IPS DF 4.7 (cell line): ENCODE measurements around the gene MRPL23.
"Not testable (repeated sequence)": the region's sequence is repeated elsewhere in the genome, so short reads cannot be mapped to it uniquely, and the experiment has no call there.

Experiments used
- DNase-seq: peaks from one replicate; pipeline ENCODE4 v3.0.0-alpha.2; 2013; ENCODE audit warnings: low spot score; ENCODE audit errors: extremely low read depth

The MRPL23 gene

DNA sequence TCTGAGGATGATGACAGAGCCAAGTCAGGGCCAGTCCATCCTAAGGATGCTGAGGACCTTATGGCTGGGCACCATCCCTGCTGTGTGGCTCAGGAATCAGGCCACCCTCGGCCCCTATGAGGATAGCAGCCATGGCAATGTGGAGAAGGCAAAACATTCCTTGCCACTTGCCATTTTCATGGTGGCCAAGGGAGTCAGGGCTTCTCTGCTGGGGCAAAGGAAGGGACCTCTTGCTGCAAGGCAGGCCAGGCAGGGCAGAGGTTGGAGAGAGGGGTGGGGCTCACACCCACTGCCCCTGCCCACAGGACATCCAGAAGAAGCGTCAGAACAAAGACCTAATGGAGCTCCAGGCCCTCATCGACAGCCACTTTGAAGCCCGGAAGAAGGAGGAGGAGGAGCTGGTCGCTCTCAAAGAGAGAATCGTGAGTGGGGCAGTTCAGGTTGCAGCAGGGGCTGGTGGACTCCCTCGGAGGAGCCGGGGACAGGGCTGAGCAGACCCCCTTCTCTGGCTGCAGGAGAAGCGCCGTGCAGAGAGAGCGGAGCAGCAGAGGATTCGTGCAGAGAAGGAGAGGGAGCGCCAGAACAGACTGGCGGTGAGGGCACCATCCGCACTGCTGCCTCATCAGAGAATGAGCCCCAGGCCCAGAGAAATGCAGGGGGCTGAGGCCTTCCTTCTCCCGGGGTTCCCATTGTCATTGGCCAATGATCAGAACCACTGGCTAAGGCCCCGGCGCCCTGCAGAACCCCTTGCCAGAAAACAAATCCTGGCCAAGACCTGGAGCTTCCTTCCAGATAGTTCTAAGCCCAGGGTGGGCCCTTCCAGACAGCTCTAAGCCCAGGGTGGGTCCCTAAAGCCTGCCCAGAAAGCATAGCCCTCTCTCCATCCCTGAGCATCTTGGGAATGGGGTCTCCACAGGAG, 13.5 kb upstream of the MRPL23 start:
- no peak for DNase-seq

- no peak for DNase-seq
Observed at GRCh38 chr11:1934335-1935155, 12.6 kb upstream of the MRPL23 start.

DNA sequence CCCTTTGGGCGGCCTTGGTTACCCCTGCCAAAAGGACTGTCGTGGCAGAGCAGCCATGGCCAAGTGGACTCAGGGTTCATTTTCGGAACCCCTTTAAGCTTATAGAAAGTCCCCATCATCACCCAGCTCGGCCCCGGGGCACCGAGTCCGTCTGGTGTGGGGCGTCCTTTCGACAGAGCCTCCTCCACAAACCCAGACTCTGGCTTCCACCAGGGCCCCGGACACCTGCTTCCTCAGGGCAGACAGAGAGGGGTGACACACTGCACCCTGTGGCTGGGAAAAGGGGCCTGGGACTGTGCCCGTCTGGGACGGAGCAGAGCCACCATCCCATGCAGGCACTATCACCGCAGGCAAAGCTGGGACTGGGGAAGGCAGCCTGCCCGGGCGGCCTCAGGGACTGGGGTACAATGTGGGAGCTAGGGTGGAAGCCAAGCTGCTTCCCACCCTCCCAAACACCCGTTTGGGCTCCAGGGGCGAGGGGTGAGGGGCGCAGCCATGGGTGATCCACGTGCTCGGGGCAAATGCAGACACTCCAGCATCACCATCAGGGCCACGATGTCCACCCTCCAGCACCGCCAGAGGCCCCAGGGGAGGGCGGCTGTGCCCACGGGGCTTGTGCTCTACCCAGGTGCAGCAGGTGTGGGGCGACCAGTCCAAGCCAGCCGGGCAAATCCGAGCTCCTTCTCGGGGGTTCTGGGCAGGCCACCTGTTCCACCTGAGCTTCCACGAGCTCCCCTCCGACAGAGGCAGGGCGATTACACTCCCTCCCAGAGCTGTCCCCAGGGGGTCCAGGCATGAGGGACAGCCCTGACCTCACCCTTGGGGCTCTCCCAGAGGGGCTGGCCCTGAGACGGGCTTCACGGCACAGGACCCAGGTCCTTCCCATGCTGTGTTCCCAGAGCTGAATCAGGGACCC, 11.7 kb upstream of the MRPL23 start:
- no peak for DNase-seq

GRCh38 chr11:1936072-1936780, 10.9 kb upstream of the MRPL23 start:
- DNase-seq: no peak

- DNase-seq: no peak
Observed at GRCh38 chr11:1936781-1937615, 10.1 kb upstream of the MRPL23 start.

DNA sequence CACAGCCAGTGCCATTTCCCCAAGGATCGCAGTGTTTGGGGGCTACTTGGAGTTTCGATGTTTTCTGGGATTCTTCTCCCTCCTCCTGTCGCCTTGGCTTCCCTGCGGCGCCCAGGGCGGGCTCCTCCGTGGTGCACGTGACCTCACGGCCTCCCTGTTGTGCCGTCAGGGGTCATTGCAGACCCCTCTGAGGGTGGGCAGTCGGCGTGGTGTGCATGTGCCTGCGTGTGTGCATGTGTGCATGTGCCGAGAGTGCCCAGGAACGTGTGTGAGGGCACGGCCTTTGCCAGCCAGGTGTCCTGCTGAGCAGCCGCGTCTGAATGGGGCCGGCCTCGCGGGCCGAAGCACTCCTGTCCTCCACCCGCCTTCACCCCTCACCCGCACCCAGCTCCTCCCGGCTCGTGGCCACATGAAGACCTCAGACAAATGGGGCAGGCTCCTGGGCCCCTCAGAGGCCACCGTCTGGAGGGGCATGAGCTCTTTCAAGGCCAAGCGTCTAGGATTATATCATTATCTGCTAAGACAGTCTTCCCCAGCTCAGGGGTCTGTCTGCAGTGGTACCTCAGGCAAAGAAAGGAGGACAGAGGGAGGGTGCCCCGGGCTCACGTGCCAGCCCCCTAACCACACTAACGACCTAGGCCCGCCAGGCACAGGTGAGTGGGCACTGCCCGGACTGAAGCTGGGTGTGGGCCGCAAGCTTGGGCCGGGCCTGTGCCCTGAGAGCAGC, 9.4 kb upstream of the MRPL23 start:
- DNase-seq: no peak

DNA sequence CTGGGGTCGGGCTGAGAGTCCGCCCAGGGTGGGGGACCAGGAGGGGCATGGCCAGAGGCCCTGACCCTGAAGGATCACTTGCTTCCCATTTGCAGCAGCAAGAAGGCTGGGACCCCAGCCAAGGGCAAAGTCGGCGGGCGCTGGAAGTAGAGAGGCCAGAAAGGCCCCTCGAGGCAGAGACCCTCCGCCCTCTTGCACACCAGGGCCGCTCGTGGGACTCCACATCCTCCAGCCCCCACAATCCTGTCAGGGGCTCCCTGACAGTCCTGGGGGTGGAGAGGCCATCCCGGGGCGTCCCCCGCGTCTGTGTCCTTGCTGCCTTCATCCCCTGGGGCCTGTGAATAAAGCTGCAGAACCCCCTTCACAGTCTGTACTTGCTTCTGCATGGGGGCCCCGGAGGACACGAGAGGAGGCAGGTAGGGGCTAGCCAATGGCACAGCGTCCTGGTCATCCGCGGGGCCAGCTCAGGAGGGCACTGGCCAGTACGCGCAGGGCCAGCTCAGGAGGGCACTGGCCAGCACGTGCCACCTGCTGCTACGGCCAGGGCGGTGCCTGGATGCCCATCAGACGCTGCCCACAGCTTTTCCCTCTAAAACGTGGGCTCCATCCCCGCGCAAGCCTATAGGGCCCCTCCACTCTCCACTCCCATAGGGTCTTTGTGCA, 8.7 kb upstream of the MRPL23 start:
- no peak for DNase-seq

DNA sequence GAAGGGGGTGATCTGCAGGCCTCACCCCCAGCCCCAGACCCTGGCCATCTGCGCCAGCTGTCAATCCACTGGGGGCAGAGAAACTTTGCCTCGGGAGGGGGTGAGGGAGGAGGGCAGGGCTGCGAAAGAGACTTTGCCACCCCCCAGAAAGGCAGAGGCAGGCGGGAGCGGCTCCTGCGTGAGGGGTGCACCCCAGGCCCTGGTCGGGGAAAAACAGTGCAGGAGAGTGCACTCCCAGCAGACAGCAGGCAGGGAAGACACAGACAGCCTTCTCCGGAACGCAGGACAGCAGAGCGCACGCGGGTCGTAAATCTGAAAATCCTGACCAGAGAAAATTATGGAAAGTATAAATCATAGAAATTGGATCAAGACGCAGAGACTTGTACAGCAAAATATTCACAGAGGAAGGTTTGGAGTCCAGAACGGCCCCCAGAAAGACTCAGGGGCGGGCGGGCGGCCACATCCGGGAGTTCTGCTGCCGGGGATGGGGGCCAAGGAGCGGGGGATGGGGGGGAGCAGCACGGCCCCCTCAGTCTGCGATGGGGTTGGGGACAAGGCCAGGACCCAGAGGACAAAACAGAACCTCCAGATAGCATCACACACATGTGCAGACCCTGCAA, 8.0 kb upstream of the MRPL23 start:
- no peak for DNase-seq

- DNase-seq: not testable (repeated sequence)
Observed at GRCh38 chr11:1939788-1940187, 7.3 kb upstream of the MRPL23 start.

- no peak for DNase-seq
Observed at GRCh38 chr11:1942558-1943260, 4.4 kb upstream of the MRPL23 start.

- DNase-seq: no peak
Observed at GRCh38 chr11:1943576-1943975, 3.6 kb upstream of the MRPL23 start.

DNA sequence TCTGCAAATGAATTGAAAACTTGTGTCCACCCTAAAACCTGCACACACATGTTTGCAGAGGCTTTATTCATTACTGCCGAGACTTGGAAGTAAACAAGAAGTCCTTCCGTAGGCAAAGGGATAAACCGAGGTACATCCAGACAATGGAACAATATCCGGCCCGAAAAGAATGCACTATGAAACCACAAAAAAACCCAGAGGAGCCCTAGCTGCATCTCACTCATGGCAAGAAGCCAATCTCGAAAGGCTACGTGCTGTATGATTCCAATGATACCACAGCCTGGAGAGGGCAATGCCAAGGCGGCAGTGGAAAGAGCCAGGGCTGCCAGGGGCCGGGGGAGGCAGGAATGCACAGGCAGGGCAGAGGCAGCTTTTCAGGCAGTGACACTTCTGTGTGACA, 3.2 kb upstream of the MRPL23 start:
- DNase-seq: no peak

GRCh38 chr11:1947592-1948237, 583 bp downstream of the MRPL23 start:
- DNase-seq: no peak

GRCh38 chr11:1948389-1948788, 1.3 kb downstream of the MRPL23 start:
- DNase-seq: no peak

DNA sequence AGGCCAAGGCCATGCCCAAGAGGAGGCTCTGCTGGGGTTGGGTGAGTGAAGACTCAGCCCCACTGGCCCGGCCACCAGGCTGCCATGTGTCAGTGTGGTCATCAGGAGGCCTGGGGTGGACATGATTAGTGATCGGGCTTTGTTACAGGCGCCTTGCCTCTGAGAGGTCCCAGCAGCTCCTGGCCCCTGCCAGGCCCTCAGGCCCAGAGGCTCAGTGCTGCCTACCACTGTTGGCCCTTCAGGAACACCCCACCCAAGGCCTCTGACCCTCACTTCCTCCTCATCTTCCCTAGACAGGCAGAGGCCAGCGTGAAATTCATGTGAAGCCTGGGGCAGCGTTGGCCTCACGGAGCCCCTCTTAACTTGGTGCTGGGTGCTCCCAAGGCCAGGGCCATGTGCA, 2.2 kb downstream of the MRPL23 start:
- no peak for DNase-seq

DNA sequence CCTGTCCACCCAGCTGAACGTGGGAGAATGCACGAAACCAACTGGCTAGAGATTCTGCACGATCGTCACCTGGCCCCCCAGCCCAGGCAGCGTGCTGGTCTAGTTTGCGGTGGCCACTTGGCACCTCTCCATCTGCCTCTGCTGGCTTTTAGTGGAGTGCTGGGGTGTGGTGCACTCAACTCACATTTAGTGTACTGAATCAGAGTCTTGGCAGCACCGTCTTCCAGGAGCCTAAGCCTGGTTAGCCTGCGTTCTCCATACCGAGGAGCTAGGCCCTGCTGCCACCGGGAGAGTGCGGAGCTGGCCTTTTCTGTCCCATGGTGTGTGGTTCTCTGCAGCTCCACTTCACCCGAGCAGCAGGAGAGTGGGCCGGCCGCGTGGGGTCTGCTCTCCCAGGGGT, 2.8 kb downstream of the MRPL23 start:
- no peak for DNase-seq
